Kidney epithelial cell (primary cell): ENCODE measurements around the gene CCNJL. TPM values are rescaled to one million over a fixed set of nuclear protein-coding genes. Genes with fewer than 3 reads are reported as not detected.

Source experiments
- total RNA-seq: library from RNA; depleted of rRNA; stranded (reverse); fragments of >200 nt; gene quantifications from 2 replicates; pipeline ENCODE4 v1.2.3, GENCODE V29; 2015

CCNJL gene
- total RNA-seq, 1 donor from 2014 or later, result 21.9 TPM

Other genes starting within 250 kb of the CCNJL start
- 24.8 and 32.7 TPM in 2 replicates for gene PWWP2A, start 193.1 kb downstream of the CCNJL start, total RNA-seq
- not detected in 2 replicates for gene FABP6, start 83.1 kb downstream of the CCNJL start, total RNA-seq
- gene C1QTNF2, start 58.1 kb upstream of the CCNJL start, total RNA-seq, result 0.07 TPM in 1 of 2 replicates, not detected in the other
- gene FAM200C, start 87.5 kb upstream of the CCNJL start, total RNA-seq, result 1.9 and 2.8 TPM in 2 replicates
- gene SLU7, start 106.5 kb upstream of the CCNJL start, total RNA-seq, result 33.3 and 41.2 TPM in 2 replicates
- gene PTTG1, start 109.3 kb upstream of the CCNJL start, total RNA-seq, result 26.0 and 38.9 TPM in 2 replicates